Lower leg skin (tissue), 4 donors: ENCODE results near the gene TREH. TPM values are rescaled to one million over a fixed set of nuclear protein-coding genes. Genes with fewer than 3 reads are reported as not detected.

Experiments
- DNase-seq, 2 donors: peaks; one replicate each; pipeline ENCODE4 v3.0.0-alpha.2; 2019; ENCODE audit warnings: low spot score in 2 of 2
- H3K4me3 ChIP-seq: fragments of 200-600 bp; sonication (generic); 2 replicates; pipeline ENCODE4 v1.5.1; 2017; ENCODE audit warnings: mild to moderate bottlenecking, low read depth; ENCODE audit not compliant: poor library complexity, severe bottlenecking
- POLR2A ChIP-seq, 2 donors: fragments of 450-650 bp; IDR thresholded peaks; one replicate each; pipeline ENCODE4 v1.6.1; 2016 to 2017; ENCODE audit warnings: antibody characterized with exemption in 2 of 2, mild to moderate bottlenecking in 1 of 2, moderate library complexity in 1 of 2
- WGBS, 2 donors: methylation state at CpG; one replicate each; pipeline ENCODE4 v1.1.5; 2018; 5-methylcytosine and 5-hydroxymethylcytosine counted together
- intact Hi-C: fragments of 100-400 bp; cut with DNase I; formaldehyde crosslinking; loops from one replicate; pipeline ENCODE4 v1.15.0; 2023; ENCODE audit warnings: low total_unique reads
- total RNA-seq, 4 donors: library from RNA; depleted of rRNA; stranded (reverse); fragments of >200 nt; gene quantifications; one replicate each; pipeline ENCODE4 v1.1.0, GENCODE V29; 2016
- TF ChIP-seq, protein P1 (sequence below), 3 donors: fragments of 450-650 bp; IDR thresholded peaks; one replicate each; pipeline ENCODE4 v1.5.1; 2016; ENCODE audit warnings: antibody characterized with exemption in 3 of 3, mild to moderate bottlenecking in 3 of 3, moderate library complexity in 2 of 3

TREH gene
- total RNA-seq, 4 donors from 2014 or later: not detected

DNA sequence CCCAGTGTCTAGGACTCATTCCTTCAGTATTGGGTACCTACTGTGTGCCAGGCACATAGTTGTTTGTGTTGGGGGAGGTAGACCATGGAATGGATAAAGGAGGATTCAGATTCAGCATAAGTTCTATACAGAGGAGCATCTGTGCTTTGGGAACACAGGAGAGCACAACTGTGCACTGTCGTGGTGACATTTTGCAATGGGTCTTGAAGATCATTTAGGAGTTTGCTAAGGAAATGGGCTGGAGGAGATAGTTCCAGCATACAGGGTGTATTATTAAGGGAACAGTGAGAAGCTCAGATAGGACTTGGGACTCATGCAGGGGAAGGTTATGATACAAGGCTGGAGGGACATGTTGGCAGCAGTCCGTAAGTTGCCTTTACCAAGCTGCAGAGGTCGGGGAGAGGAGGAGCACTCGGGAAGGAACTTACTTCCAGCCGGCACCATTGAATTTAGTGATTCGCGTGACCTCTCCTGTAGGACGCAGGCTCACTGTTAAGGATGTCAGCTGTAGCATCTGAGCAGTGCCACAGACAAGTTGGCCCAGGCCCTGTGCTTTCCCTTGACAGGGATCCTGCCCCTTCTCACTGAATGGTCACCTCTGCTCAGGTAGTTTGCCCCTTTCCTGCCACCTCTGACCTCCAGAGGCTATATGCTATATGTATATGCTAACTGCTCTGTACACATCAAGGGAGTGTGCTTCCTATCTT is 25.6 kb downstream of the TREH start:
- WGBS, 2 donors: 78 to 89% methylated on average over 8 of the region's 8 CpGs
- no peak overlapping the region for H3K4me3 ChIP-seq
- TF ChIP-seq, protein P1, sequence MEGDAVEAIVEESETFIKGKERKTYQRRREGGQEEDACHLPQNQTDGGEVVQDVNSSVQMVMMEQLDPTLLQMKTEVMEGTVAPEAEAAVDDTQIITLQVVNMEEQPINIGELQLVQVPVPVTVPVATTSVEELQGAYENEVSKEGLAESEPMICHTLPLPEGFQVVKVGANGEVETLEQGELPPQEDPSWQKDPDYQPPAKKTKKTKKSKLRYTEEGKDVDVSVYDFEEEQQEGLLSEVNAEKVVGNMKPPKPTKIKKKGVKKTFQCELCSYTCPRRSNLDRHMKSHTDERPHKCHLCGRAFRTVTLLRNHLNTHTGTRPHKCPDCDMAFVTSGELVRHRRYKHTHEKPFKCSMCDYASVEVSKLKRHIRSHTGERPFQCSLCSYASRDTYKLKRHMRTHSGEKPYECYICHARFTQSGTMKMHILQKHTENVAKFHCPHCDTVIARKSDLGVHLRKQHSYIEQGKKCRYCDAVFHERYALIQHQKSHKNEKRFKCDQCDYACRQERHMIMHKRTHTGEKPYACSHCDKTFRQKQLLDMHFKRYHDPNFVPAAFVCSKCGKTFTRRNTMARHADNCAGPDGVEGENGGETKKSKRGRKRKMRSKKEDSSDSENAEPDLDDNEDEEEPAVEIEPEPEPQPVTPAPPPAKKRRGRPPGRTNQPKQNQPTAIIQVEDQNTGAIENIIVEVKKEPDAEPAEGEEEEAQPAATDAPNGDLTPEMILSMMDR (IDR thresholded peaks at IDR 0.05): no peak
- TF ChIP-seq POLR2A (IDR thresholded peaks at IDR 0.05): no peak
- intact Hi-C loops: no loop called here
- DNase-seq: no peak

DNA sequence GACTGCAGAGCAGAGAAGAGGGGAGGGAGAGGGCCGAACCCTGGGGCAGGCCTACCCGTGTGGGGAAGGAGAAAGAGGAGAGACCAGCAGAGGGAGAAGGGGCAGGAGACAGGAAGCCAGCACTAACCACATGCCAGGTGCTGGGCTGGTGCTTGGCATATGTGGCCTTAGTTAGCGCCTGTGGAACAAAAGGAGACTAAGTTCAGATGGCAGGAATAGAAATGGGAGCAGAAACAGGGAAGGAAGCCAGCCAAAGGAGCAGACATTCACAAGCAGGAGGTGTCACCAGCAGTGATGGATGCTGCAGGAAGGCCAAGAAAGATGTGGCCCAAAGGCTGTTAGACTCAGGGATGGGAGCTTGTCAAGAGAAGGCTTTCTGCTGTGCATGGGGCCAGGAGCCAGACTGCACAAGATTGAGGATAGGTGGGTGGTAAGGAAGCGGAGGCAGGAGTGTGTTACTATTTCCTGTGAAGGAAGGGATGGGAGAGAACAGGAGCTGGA is 26.7 kb downstream of the TREH start:
- intact Hi-C loops: no loop called here
- no peak overlapping the region for H3K4me3 ChIP-seq
- WGBS, 2 donors: 53 to 60% methylated on average over 4 of the region's 4 CpGs
- DNase-seq: peak in 1 of 2 donors; percentile 73
- TF ChIP-seq, protein P1 (IDR thresholded peaks at IDR 0.05): no peak
- TF ChIP-seq POLR2A (IDR thresholded peaks at IDR 0.05): no peak

DNA sequence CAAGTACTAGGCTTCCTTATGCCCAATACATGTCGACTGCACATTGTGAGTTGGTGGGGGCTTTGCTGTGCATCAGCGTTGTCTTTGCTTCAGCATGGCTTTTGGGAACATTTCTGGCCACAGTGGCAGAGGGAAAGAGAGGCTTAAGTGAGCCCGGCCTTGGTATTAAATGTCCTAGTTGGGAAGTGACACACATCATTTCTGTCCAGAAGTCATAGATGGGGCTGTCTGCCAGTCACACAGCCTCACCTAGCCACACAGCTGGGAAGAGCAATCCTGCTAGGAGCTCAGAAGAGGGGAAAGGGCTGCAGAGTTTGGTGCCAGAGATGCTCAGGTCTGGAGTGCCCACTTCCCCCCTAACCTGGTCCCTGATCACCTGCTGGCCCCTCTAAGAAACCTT is 27.6 kb downstream of the TREH start:
- WGBS, 2 donors: 89 to 92% methylated on average over 3 of the region's 3 CpGs
- no peak overlapping the region for H3K4me3 ChIP-seq
- TF ChIP-seq POLR2A (IDR thresholded peaks at IDR 0.05): no peak
- TF ChIP-seq, protein P1 (IDR thresholded peaks at IDR 0.05): no peak
- intact Hi-C loops: no loop called here
- peak in 1 of 2 donors; percentile 28 for DNase-seq

DNA sequence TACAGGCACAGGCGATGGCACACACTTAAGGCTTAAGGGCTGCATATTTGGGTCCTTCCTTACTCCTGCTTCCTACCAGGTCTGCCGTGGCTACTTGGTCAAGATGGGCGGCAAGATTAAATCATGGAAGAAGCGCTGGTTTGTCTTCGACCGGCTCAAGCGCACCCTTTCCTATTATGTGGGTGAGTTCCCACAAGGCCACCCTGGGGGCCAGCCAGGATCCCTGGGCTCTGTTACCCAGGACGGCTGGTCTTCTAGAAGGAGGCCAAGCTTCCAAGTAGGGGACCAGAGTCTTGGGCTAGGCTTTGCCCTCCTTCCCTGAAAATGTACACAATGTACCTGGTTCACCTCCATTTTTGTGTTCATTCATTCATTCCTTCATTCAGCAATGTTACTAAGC is 29.1 kb downstream of the TREH start:
- TF ChIP-seq, protein P1 (IDR thresholded peaks at IDR 0.05): no peak
- no peak for TF ChIP-seq POLR2A (IDR thresholded peaks at IDR 0.05)
- H3K4me3 ChIP-seq: no peak overlapping the region
- WGBS, 2 donors: 91 to 97% methylated on average over 8 of the region's 8 CpGs
- DNase-seq: no peak
- intact Hi-C loops: no loop called here

DNA sequence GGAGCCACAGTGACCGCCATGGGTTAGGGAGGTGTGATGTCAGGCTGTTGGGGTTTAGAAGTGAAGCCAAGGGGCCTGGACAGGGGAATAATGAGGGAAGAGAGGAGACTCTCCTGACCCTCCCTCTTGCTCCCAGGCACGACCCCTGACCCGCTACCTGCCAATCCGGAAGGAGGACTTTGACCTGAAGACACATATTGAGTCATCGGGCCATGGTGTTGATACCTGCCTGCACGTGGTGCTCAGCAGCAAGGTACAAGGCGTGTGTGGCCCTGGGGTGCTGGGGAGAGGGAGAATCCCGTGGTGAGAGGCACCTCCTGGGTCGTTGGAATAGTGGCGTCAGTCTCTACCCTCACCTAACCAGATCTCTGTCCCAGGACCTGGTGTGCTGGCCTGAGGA is 29.5 kb downstream of the TREH start:
- intact Hi-C loops: no loop called here
- 77 to 93% methylated on average over 10 of the region's 10 CpGs for WGBS, 2 donors
- DNase-seq: no peak
- TF ChIP-seq, protein P1 (IDR thresholded peaks at IDR 0.05): no peak
- TF ChIP-seq POLR2A (IDR thresholded peaks at IDR 0.05): no peak
- H3K4me3 ChIP-seq: no peak overlapping the region

- DNase-seq: no peak
- no peak overlapping the region for H3K4me3 ChIP-seq
- 80 to 82% methylated on average over 5 of the region's 5 CpGs for WGBS, 2 donors
- intact Hi-C loops: no loop called here
- TF ChIP-seq, protein P1 (IDR thresholded peaks at IDR 0.05): no peak
- TF ChIP-seq POLR2A (IDR thresholded peaks at IDR 0.05): no peak
Observed at GRCh38 chr11:118648291-118648690, 31.2 kb downstream of the TREH start.
